GM12878 (cell line): ENCODE results near the gene HEYL. TPM values are rescaled to one million over a fixed set of nuclear protein-coding genes. Genes with fewer than 3 reads are reported as not detected.

Experiments
- ATAC-seq: fragments of 200-7000 bp; cut with Tn5 transposase; 3 replicates; pipeline ENCODE4 v1.9.1; 2020; ENCODE audit warnings: mild to moderate bottlenecking, moderate library complexity
- BruUV-seq: library from RNA; stranded (reverse); fragments of 400-500 nt; replicated peaks from 2 replicates; lab custom pipeline; 2021; lab: Mats Ljungman, UMichigan
- CTCF ChIA-PET: fragments of 300-600 bp; sonication (Branson Sonifier 250); formaldehyde crosslinking; extraction: SDS; loops from one replicate; lab custom pipeline; 2021; ENCODE audit warnings: inconsistent platforms; lab: Yijun Ruan, JAX
- POLR2A ChIA-PET: fragments of 350-600 bp; formaldehyde crosslinking; extraction: SDS; loops from one replicate; lab custom pipeline; 2021; ENCODE audit warnings: inconsistent platforms; lab: Charles Lee
- RAD21 ChIA-PET: fragments of 300-600 bp; sonication (Branson Sonifier 250); formaldehyde crosslinking; loops from one replicate; lab custom pipeline; 2023; ENCODE audit warnings: antibody characterized with exemption; ENCODE audit not compliant: unreplicated experiment; lab: Charles Lee
- SMC1A ChIA-PET: fragments of 300-600 bp; sonication (Branson Sonifier 250); formaldehyde crosslinking; loops from one replicate; lab custom pipeline; 2023; ENCODE audit not compliant: unreplicated experiment, uncharacterized antibody; lab: Charles Lee
- DNase-seq: peaks from one replicate; pipeline ENCODE4 v3.0.0-alpha.2; 2011; ENCODE audit warnings: low read depth, low spot score
- FAIRE-seq: peaks from 3 replicates; lab custom pipeline; 2011; peaks lifted over from hg19 to GRCh38; lab: Jason Lieb, UNC
- H2AFZ ChIP-seq: 2 replicates; pipeline ENCODE4 v1.6.0; 2011; ENCODE audit warnings: low read depth, low read length, control low read depth; ENCODE audit not compliant: control insufficient read depth
- H3K27ac ChIP-seq: 2 replicates; pipeline ENCODE4 v1.5.1; 2011; ENCODE audit warnings: control low read depth; ENCODE audit not compliant: control insufficient read depth, insufficient read depth
- H3K27me3 ChIP-seq, 2 experiments: replicated peaks in 1 of 2; 2 replicates each; pipeline versions ENCODE4 v1.6.0 to v1.6.1; 2011; ENCODE audit warnings: low read length in 1 of 2; ENCODE audit not compliant: control insufficient read depth in 2 of 2, insufficient read depth in 2 of 2
- H3K36me3 ChIP-seq, 2 experiments: 2 replicates each; pipeline ENCODE4 v1.5.1; 2011; ENCODE audit warnings: low read length in 1 of 2; ENCODE audit not compliant: control insufficient read depth in 2 of 2, insufficient read depth in 2 of 2
- H3K4me1 ChIP-seq: 2 replicates; pipeline ENCODE4 v1.6.1; 2011; ENCODE audit warnings: mild to moderate bottlenecking, low read length, moderate library complexity, mixed read lengths; ENCODE audit not compliant: control insufficient read depth, insufficient read depth
- H3K4me2 ChIP-seq: 2 replicates; pipeline ENCODE4 v1.6.0; 2011; ENCODE audit warnings: control low read depth; ENCODE audit not compliant: control insufficient read depth, insufficient read depth
- H3K4me3 ChIP-seq: fragments of 200-600 bp; sonication (generic); 2 replicates; pipeline ENCODE4 v1.5.1; 2016
- H3K79me2 ChIP-seq: 2 replicates; pipeline ENCODE4 v1.6.0; 2011; ENCODE audit warnings: low read length; ENCODE audit not compliant: control insufficient read depth, insufficient read depth
- H3K9ac ChIP-seq: 2 replicates; pipeline ENCODE4 v1.8.0; 2011; ENCODE audit warnings: low read length, control low read depth, mixed read lengths; ENCODE audit not compliant: control insufficient read depth, insufficient read depth
- H3K9me3 ChIP-seq: replicated peaks from 3 replicates; pipeline ENCODE4 v1.5.1; 2011; ENCODE audit warnings: mild to moderate bottlenecking, low read length; ENCODE audit not compliant: control insufficient read depth, insufficient read depth
- H4K20me1 ChIP-seq: 2 replicates; pipeline ENCODE4 v1.6.0; 2011; ENCODE audit not compliant: control insufficient read depth, insufficient read depth
- BRCA1 ChIP-seq: IDR thresholded peaks from 2 replicates; pipeline ENCODE4 v1.6.1; 2011; ENCODE audit warnings: low read depth, low read length, improper control_type of control experiment
- HDGF ChIP-seq: fragments of 450-650 bp; IDR thresholded peaks from 2 replicates; pipeline ENCODE4 v1.6.1; 2016; ENCODE audit warnings: antibody characterized with exemption
- POU2F2 ChIP-seq: IDR thresholded peaks from 3 replicates; pipeline ENCODE4 v1.6.1; 2011; ENCODE audit warnings: low read depth, mild to moderate bottlenecking, low read length, borderline replicate concordance
- RAD21 ChIP-seq: IDR thresholded peaks from 2 replicates; pipeline ENCODE4 v1.6.1; 2011; ENCODE audit warnings: mild to moderate bottlenecking, low read depth, low read length, moderate library complexity; ENCODE audit not compliant: insufficient read depth
- SIX5 ChIP-seq: IDR thresholded peaks from 2 replicates; pipeline ENCODE4 v1.6.1; 2011; ENCODE audit warnings: mild to moderate bottlenecking, low read depth, low read length, moderate library complexity; ENCODE audit not compliant: severe bottlenecking
- TCF7 ChIP-seq: IDR thresholded peaks from 2 replicates; pipeline ENCODE4 v1.6.1; 2014; ENCODE audit warnings: antibody characterized with exemption, borderline replicate concordance
- WGBS: methylation state at CpG from one replicate; pipeline ENCODE4 v1.1.6; 2016; ENCODE audit warnings: low lambda C conversion rate; ENCODE audit not compliant: insufficient replicate concordance, insufficient coverage; ENCODE audit errors: missing lambda C conversion rate; 5-methylcytosine and 5-hydroxymethylcytosine counted together
- in situ Hi-C: fragments of 300-500 bp; cut with MboI; formaldehyde crosslinking; loops from 9 replicates; pipeline ENCODE4 v1.14.3; 2018; ENCODE audit warnings: mixed read lengths
- intact Hi-C: fragments of 100-400 bp; cut with micrococcal nuclease; formaldehyde crosslinking; loops from one replicate; pipeline ENCODE4 v1.14.2; 2022; ENCODE audit not compliant: unreplicated experiment
- polyA plus RNA-seq, 11 experiments: library from polyadenylated mRNA; depleted of rRNA in 4 of 11; unstranded in 6 of 11; stranded (reverse) in 5 of 11; fragments of >200 nt; fragmentation: Nextera tagmentation in 4 of 11; fragmentation: Illumina TruSeq in 1 of 11; extraction: Ambion mirVana in 4 of 11; extraction: Trizol in 1 of 11; gene quantifications; 1 replicate in 1 of 11; 2 replicates in 10 of 11; pipeline versions ENCODE4 v1.2.1 to v1.2.3, GENCODE V29; 2011 to 2016; ENCODE audit warnings: inconsistent platforms in 2 of 11, missing spikeins in 2 of 11, low read depth in 1 of 11
- total RNA-seq, 4 experiments: library from RNA; depleted of rRNA in 3 of 4; stranded (reverse); fragments of >200 nt in 3 of 4; fragmentation: Illumina TruSeq in 1 of 4; extraction: Trizol in 1 of 4; gene quantifications; 2 replicates each; pipeline versions ENCODE4 v1.2.1 to v1.2.3, GENCODE V29; 2013 to 2021
- TF ChIP-seq, protein P1 (sequence below): IDR thresholded peaks from 2 replicates; pipeline ENCODE4 v1.6.1; 2011; ENCODE audit warnings: low read depth, low read length, improper control_type of control experiment, borderline replicate concordance
- TF ChIP-seq, protein P2 (sequence below): fragments of 450-650 bp; IDR thresholded peaks from 2 replicates; pipeline ENCODE4 v1.6.1; 2018; ENCODE audit warnings: borderline replicate concordance, mild to moderate bottlenecking; ENCODE audit not compliant: partially characterized antibody
- TF ChIP-seq, protein P3 (sequence below): fragments of 450-650 bp; IDR thresholded peaks from 2 replicates; pipeline ENCODE4 v1.6.1; 2016; ENCODE audit warnings: mild to moderate bottlenecking, moderate library complexity, borderline replicate concordance
- TF ChIP-seq, protein P4 (sequence below): IDR thresholded peaks from 2 replicates; pipeline ENCODE4 v1.6.1; 2012; ENCODE audit warnings: mild to moderate bottlenecking, low read depth, low read length

HEYL gene
- total and polyA plus RNA-seq, 10 of the 15 experiments (the other 5 are each of a cell fraction or from before 2014, with no cell fraction given) = under 0.01 to 0.04 TPM; not detected in 8

DNA sequence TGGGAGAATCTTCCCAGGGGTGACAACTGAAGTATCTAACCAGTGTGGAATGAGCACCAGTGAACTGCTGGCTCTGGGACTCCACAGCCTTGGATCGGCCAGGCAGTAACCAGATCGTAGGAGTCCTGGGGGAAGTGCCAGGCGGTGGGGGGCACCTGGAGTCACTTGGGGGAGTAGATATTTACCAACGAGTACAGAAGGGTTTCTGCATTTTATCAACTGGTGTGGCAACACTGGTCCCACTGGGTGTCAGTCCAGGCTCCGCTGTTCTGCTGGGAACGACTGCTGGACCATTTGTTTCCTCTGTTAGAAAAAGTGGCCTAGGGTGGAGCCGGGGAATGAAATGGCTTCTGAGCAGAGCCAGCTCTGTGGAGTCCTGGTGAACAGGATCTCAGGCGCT lies 14.4 kb downstream of the HEYL start:
- DNase-seq (no peak), ATAC-seq (no peak), FAIRE-seq (no peak)
- POLR2A ChIA-PET = no interaction called here
- SMC1A ChIA-PET = no interaction called here
- BruUV-seq = no TSS peak
- Histone ChIP-seq H3K79me2 (no peaks in the 10 kb centered on the region), H3K27ac (no peak overlapping the region), H3K4me2 (no peak overlapping the region), H3K9me3 (no peaks in the 10 kb centered on the region), H2AFZ (no peak overlapping the region), H3K4me3 (no peak overlapping the region), H3K4me1 (no peaks in the 10 kb centered on the region), H3K27me3 (peaks cover 2% of the 10 kb centered on the region in 2 experiments; a peak in 3 of 4 replicates), H3K36me3 (no peaks in the 10 kb centered on the region), H3K9ac (no peak overlapping the region), H4K20me1 (no peaks in the 10 kb centered on the region)
- in situ Hi-C loops = no loop called here
- intact Hi-C loops = no loop called here
- 52% methylated on average over 8 of the region's 8 CpGs for WGBS
- CTCF ChIA-PET = no interaction called here
- RAD21 ChIA-PET = no interaction called here
- TF ChIP-seq POU2F2 (no peak), TCF7 (no peak), SIX5 (no peak), RAD21 (no peak), HDGF (no peak), BRCA1 (no peak)
- TF ChIP-seq, protein P1, sequence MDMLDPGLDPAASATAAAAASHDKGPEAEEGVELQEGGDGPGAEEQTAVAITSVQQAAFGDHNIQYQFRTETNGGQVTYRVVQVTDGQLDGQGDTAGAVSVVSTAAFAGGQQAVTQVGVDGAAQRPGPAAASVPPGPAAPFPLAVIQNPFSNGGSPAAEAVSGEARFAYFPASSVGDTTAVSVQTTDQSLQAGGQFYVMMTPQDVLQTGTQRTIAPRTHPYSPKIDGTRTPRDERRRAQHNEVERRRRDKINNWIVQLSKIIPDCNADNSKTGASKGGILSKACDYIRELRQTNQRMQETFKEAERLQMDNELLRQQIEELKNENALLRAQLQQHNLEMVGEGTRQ = no peak
- TF ChIP-seq, protein P2, sequence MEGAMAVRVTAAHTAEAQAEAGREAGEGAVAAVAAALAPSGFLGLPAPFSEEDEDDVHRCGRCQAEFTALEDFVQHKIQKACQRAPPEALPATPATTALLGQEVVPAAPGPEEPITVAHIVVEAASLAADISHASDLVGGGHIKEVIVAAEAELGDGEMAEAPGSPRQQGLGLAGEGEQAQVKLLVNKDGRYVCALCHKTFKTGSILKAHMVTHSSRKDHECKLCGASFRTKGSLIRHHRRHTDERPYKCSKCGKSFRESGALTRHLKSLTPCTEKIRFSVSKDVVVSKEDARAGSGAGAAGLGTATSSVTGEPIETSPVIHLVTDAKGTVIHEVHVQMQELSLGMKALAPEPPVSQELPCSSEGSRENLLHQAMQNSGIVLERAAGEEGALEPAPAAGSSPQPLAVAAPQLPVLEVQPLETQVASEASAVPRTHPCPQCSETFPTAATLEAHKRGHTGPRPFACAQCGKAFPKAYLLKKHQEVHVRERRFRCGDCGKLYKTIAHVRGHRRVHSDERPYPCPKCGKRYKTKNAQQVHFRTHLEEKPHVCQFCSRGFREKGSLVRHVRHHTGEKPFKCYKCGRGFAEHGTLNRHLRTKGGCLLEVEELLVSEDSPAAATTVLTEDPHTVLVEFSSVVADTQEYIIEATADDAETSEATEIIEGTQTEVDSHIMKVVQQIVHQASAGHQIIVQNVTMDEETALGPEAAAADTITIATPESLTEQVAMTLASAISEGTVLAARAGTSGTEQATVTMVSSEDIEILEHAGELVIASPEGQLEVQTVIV = no peak
- TF ChIP-seq, protein P3, sequence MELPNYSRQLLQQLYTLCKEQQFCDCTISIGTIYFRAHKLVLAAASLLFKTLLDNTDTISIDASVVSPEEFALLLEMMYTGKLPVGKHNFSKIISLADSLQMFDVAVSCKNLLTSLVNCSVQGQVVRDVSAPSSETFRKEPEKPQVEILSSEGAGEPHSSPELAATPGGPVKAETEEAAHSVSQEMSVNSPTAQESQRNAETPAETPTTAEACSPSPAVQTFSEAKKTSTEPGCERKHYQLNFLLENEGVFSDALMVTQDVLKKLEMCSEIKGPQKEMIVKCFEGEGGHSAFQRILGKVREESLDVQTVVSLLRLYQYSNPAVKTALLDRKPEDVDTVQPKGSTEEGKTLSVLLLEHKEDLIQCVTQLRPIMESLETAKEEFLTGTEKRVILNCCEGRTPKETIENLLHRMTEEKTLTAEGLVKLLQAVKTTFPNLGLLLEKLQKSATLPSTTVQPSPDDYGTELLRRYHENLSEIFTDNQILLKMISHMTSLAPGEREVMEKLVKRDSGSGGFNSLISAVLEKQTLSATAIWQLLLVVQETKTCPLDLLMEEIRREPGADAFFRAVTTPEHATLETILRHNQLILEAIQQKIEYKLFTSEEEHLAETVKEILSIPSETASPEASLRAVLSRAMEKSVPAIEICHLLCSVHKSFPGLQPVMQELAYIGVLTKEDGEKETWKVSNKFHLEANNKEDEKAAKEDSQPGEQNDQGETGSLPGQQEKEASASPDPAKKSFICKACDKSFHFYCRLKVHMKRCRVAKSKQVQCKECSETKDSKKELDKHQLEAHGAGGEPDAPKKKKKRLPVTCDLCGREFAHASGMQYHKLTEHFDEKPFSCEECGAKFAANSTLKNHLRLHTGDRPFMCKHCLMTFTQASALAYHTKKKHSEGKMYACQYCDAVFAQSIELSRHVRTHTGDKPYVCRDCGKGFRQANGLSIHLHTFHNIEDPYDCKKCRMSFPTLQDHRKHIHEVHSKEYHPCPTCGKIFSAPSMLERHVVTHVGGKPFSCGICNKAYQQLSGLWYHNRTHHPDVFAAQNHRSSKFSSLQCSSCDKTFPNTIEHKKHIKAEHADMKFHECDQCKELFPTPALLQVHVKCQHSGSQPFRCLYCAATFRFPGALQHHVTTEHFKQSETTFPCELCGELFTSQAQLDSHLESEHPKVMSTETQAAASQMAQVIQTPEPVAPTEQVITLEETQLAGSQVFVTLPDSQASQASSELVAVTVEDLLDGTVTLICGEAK = no peak
- TF ChIP-seq, protein P4, sequence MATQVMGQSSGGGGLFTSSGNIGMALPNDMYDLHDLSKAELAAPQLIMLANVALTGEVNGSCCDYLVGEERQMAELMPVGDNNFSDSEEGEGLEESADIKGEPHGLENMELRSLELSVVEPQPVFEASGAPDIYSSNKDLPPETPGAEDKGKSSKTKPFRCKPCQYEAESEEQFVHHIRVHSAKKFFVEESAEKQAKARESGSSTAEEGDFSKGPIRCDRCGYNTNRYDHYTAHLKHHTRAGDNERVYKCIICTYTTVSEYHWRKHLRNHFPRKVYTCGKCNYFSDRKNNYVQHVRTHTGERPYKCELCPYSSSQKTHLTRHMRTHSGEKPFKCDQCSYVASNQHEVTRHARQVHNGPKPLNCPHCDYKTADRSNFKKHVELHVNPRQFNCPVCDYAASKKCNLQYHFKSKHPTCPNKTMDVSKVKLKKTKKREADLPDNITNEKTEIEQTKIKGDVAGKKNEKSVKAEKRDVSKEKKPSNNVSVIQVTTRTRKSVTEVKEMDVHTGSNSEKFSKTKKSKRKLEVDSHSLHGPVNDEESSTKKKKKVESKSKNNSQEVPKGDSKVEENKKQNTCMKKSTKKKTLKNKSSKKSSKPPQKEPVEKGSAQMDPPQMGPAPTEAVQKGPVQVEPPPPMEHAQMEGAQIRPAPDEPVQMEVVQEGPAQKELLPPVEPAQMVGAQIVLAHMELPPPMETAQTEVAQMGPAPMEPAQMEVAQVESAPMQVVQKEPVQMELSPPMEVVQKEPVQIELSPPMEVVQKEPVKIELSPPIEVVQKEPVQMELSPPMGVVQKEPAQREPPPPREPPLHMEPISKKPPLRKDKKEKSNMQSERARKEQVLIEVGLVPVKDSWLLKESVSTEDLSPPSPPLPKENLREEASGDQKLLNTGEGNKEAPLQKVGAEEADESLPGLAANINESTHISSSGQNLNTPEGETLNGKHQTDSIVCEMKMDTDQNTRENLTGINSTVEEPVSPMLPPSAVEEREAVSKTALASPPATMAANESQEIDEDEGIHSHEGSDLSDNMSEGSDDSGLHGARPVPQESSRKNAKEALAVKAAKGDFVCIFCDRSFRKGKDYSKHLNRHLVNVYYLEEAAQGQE = no peak
